Stimulated activated CD8-positive, alpha-beta memory T cell treated with anti-CD3 and anti-CD28 coated beads, Interleukin-2, amount 100 ng/mL, for 1 hour (primary cell): ENCODE results near the gene WDR43.

ENCODE experiments used
- DNase-seq, 2 donors: peaks; one replicate each; pipeline ENCODE4 v3.0.0-alpha.2; 2020; ENCODE audit warnings: low read depth in 2 of 2

WDR43 gene

DNA sequence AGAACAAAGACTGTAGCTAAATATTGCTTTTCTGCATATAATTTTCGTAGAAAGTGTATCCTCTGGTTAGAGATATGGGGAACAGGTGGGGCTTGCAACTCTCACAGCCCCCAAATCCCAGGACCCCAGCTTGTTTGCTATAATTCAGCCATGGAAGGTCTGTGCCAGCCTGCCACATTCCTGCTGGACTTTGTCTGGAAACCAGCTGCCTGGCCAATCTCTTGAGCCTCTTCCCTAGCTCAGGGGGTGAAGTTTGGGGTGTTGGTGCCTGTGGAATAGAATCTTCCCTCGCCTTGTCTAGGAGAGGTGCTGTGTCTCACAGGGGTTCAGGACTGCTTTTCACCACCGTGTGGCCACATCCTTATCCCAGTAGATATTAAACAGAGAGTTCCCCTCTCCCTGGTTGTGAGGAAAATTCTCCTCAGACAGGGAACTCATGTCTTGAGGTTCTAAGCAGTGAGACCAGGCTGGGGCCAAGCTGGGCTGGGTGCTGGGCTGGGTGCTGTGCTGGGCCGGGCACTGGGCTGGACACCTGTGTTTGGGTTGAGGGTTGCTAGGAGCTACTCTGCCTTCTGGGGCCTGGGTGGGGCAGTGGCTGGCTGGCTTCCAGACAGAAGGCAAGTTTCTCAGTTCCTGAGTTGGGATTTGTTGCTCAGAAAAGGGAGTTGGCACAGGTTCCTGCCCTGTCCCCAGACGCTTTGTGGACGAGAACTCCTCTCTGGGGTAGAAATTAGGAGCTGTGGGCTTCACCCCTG lies 98.9 kb downstream of the WDR43 start:
- no peak for DNase-seq

DNA sequence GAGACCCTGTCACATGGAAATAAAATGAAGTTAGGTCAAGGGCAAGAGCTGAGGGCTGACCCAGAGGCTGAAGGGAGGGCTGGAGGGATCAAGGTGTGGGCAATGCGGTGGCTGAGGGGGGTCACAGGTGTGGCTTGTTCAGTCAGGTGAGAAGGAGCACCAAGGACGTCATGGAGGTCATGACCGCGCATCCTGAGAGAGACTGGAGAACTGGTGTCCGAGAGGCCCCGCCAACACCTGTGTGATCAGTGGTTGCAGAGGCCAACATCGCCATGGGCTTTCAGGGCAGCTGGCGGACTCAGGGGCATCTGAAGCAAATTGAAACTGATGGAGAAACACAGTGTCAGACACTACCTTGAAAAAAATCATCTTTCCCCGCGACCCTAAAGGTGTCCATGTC lies 99.6 kb downstream of the WDR43 start:
- DNase-seq = no peak

DNA sequence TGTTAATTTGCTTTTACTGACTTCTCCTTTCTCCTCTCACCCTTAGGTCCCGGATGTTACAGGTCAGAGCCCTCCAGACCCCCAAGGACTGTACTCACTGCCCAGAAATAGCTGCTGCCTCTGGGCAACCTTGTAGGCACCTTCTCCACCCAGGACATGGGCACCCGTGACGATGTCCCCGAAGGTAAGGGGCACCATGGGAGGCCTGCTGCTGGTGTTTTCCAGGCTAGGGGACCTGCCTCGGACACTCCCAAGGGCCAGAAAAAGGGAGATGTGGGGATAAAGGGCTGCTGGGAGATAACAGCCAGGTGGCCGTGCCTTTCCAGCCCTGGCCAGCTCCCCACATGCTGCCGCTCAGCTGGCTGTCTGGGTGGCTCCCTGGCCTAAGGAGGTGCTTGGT lies 100.2 kb downstream of the WDR43 start:
- DNase-seq = no peak

DNA sequence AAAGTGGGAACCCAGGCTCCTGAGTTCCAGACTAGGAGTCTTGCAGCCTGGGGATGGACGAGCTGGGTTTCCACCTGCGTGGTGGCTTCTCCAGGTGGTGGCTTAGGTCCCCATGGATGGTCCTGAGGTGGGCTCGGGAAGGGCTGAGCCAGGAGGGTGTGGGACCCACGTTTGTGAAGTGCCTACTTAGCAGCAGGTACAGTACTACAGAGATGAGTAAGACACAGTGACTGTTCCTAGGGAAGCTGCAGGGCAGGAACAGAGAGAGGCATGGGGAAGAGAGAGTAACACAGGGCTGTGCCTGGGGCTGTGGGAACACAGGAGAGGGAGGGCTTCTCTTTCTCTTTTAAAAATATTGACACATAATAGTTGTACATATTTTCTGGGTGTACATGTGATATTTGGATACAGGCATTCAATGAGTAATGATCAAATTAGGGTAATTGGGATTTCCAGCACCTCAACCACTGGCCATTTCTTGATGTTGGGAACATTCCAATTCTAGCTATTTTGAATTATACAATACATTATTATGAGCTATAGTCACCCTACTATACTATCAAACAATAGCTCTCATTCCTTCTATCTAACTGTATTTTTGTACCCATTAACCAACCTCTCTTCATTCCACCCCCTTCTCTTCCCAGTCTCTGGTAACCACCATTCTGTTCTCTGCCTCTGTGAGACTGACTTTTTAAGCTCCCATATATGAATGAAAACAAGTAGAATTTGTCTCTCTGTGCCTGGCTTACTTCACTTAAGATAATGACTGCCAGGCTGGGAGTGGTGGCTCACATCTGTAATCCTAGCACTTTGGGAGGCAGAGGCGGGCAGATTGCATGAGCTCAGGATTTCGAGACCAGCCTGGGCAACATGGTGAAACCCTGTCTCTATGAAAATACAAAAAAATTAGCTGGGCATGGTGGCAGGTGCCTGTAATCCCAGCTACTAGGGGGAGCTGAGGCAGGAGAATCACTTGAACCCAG lies 101.6 kb downstream of the WDR43 start:
- no peak for DNase-seq

DNA sequence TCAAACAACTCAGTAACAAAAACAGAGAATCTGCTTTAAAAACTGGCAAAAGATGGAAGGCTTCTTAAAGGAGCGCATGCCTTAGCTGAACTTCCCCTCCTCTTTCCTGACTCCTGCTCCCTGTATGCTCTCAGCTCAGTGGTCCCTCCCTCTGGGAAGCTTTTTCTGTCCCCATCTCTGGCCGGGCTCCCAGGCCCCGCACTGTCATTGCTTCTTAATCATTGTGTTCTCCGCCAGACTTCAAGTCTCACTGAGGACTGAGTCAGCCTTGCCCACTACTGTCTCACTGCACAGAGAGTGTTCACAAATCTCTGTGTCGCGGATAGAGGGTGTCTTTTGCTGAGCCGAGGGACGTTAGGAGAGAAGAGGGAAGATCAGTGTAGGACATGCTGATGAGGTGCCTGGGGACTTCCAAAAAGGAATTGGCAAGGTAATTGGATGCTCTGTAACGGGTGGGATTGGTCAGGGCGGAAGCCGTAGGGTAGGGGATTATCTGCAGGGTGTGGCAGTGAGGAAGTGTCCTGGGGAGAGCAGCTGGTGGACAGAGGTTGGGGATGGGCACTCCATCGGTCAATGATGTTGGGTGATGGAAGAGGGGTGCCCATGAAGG lies 102.9 kb downstream of the WDR43 start:
- DNase-seq = no peak
